HuH-7 (cell line): Measurements from ENCODE around the gene FSTL4.

Source experiments
- DNase-seq: peaks from one replicate; pipeline ENCODE4 v3.0.0; 2011; ENCODE audit warnings: low spot score

FSTL4 gene

GRCh38 chr5:133338504-133339355 lies 273.6 kb downstream of the FSTL4 start:
- no peak for DNase-seq

GRCh38 chr5:133337795-133338445 lies 274.4 kb downstream of the FSTL4 start:
- no peak for DNase-seq

GRCh38 chr5:133336969-133337410 lies 275.4 kb downstream of the FSTL4 start:
- DNase-seq, result no peak

- no peak for DNase-seq
Observed at GRCh38 chr5:133336121-133336968, 276.0 kb downstream of the FSTL4 start.

- no peak for DNase-seq
Observed at GRCh38 chr5:133334796-133335639, 277.3 kb downstream of the FSTL4 start.

GRCh38 chr5:133333326-133334150 lies 278.8 kb downstream of the FSTL4 start:
- DNase-seq, result no peak

- no peak for DNase-seq
Observed at GRCh38 chr5:133332439-133333024, 279.8 kb downstream of the FSTL4 start.

- DNase-seq, result no peak
Observed at GRCh38 chr5:133331941-133332340, 280.4 kb downstream of the FSTL4 start.

GRCh38 chr5:133330956-133331355 lies 281.4 kb downstream of the FSTL4 start:
- DNase-seq, result no peak

GRCh38 chr5:133328800-133329199 lies 283.5 kb downstream of the FSTL4 start:
- DNase-seq, result no peak

- DNase-seq, result no peak
Observed at GRCh38 chr5:133327946-133328401, 284.4 kb downstream of the FSTL4 start.

GRCh38 chr5:133326361-133326760 lies 286.0 kb downstream of the FSTL4 start:
- DNase-seq, result no peak

GRCh38 chr5:133325864-133326263 lies 286.5 kb downstream of the FSTL4 start:
- no peak for DNase-seq

- no peak for DNase-seq
Observed at GRCh38 chr5:133324926-133325325, 287.4 kb downstream of the FSTL4 start.

GRCh38 chr5:133323494-133324457 lies 288.6 kb downstream of the FSTL4 start:
- DNase-seq, result no peak

- no peak for DNase-seq
Observed at GRCh38 chr5:133322743-133323142, 289.6 kb downstream of the FSTL4 start.

GRCh38 chr5:133321833-133322420 lies 290.4 kb downstream of the FSTL4 start:
- no peak for DNase-seq

- no peak for DNase-seq
Observed at GRCh38 chr5:133321286-133321832, 291.0 kb downstream of the FSTL4 start.
